HG03457 (cell line): Measurements from ENCODE around the gene ORAI1.
A peak's percentile ranks its signal among the peaks of the same experiment; 100 is the strongest.
"Not testable (repeated sequence)": the region's sequence is repeated elsewhere in the genome, so short reads cannot be mapped to it uniquely, and the experiment has no call there.

ENCODE experiments used
- ATAC-seq: cut with Tn5 transposase; IDR thresholded peaks from one replicate; pipeline ENCODE4 v1.9.1; 2021; ENCODE audit warnings: moderate number of reproducible peaks; ENCODE audit not compliant: unreplicated experiment

Gene ORAI1

GRCh38 chr12:121626087-121626852, at the start of gene ORAI1:
Gene ORAI1, plus strand, starts transcription at chr12:121626530.
- ATAC-seq: peak; percentile 42

GRCh38 chr12:121576851-121577391, 49.4 kb upstream of the ORAI1 start:
- no peak for ATAC-seq

- ATAC-seq: no peak
These were observed 48.7 kb upstream of the ORAI1 start for GRCh38 chr12:121577443-121578180.

- ATAC-seq: no peak
These were observed 47.8 kb upstream of the ORAI1 start for GRCh38 chr12:121578230-121579189.

- ATAC-seq: no peak
These were observed 47.0 kb upstream of the ORAI1 start for GRCh38 chr12:121579190-121579791.

- ATAC-seq: no peak
These were observed 46.1 kb upstream of the ORAI1 start for GRCh38 chr12:121579981-121580868.

GRCh38 chr12:121580959-121581685, 45.2 kb upstream of the ORAI1 start, which contains the start of gene KDM2B:
Gene KDM2B, minus strand, starts transcription at chr12:121581023. Its CDS starts 112 bp downstream, at chr12:121580911.
- ATAC-seq: no peak

- no peak for ATAC-seq
These were observed 44.5 kb upstream of the ORAI1 start for GRCh38 chr12:121581686-121582429.

GRCh38 chr12:121582583-121583333, 43.6 kb upstream of the ORAI1 start:
- no peak for ATAC-seq

GRCh38 chr12:121583334-121583661, 43.0 kb upstream of the ORAI1 start:
- not testable (repeated sequence) for ATAC-seq

GRCh38 chr12:121584885-121585284, 41.4 kb upstream of the ORAI1 start:
- not testable (repeated sequence) for ATAC-seq

- ATAC-seq: peak; percentile 42
These were observed 35.7 kb upstream of the ORAI1 start for GRCh38 chr12:121590476-121591143.

GRCh38 chr12:121592320-121592719, 34.0 kb upstream of the ORAI1 start:
- no peak for ATAC-seq

GRCh38 chr12:121595520-121595919, 30.8 kb upstream of the ORAI1 start:
- no peak for ATAC-seq

GRCh38 chr12:121596526-121596925, 29.8 kb upstream of the ORAI1 start:
- ATAC-seq: no peak

- no peak for ATAC-seq
These were observed 25.5 kb upstream of the ORAI1 start for GRCh38 chr12:121600702-121601336.
